Stimulated activated CD8-positive, alpha-beta memory T cell treated with anti-CD3 and anti-CD28 coated beads, Interleukin-7, amount 100 ng/mL, for 48 hours (primary cell): ENCODE data around the gene CHST1.

Source experiments
- DNase-seq, 2 donors: peaks; one replicate each; pipeline ENCODE4 v3.0.0-alpha.2; 2020; ENCODE audit warnings: low read depth in 1 of 2; ENCODE audit errors: extremely low read depth in 1 of 2

The CHST1 gene

GRCh38 chr11:45665206-45665932, at the start of gene CHST1:
Gene CHST1, minus strand, starts transcription at chr11:45665622. Its CDS starts 14,699 bp downstream, at chr11:45650923.
- no peak for DNase-seq

- DNase-seq: no peak
Measured at GRCh38 chr11:45713573-45713972, 48.2 kb upstream of the CHST1 start.

- DNase-seq: no peak
Measured at GRCh38 chr11:45710561-45710960, 45.1 kb upstream of the CHST1 start.

- DNase-seq: no peak
Measured at GRCh38 chr11:45708887-45709663, 43.7 kb upstream of the CHST1 start.

GRCh38 chr11:45704635-45705034, 39.2 kb upstream of the CHST1 start:
- DNase-seq: no peak

GRCh38 chr11:45704133-45704532, 38.7 kb upstream of the CHST1 start:
- no peak for DNase-seq

GRCh38 chr11:45702511-45702910, 37.1 kb upstream of the CHST1 start:
- no peak for DNase-seq

- DNase-seq: no peak
Measured at GRCh38 chr11:45698777-45699497, 33.5 kb upstream of the CHST1 start.

- no peak for DNase-seq
Measured at GRCh38 chr11:45692808-45693453, 27.5 kb upstream of the CHST1 start.

- no peak for DNase-seq
Measured at GRCh38 chr11:45688472-45689033, 23.1 kb upstream of the CHST1 start.

- DNase-seq: no peak
Measured at GRCh38 chr11:45687836-45688235, 22.4 kb upstream of the CHST1 start.

- DNase-seq: no peak
Measured at GRCh38 chr11:45685964-45686537, 20.6 kb upstream of the CHST1 start.

GRCh38 chr11:45684440-45684839, 19.0 kb upstream of the CHST1 start:
- no peak for DNase-seq

GRCh38 chr11:45683271-45684058, 18.0 kb upstream of the CHST1 start:
- no peak for DNase-seq

- no peak for DNase-seq
Measured at GRCh38 chr11:45679806-45680205, 14.4 kb upstream of the CHST1 start.

GRCh38 chr11:45678976-45679375, 13.6 kb upstream of the CHST1 start:
- DNase-seq: no peak

- DNase-seq: no peak
Measured at GRCh38 chr11:45677770-45678512, 12.5 kb upstream of the CHST1 start.

GRCh38 chr11:45676522-45677095, 11.2 kb upstream of the CHST1 start:
- DNase-seq: no peak

- no peak for DNase-seq
Measured at GRCh38 chr11:45675646-45676045, 10.2 kb upstream of the CHST1 start.
